ENCODE data around the gene RNF141. TPM values are rescaled to one million over a fixed set of nuclear protein-coding genes. Genes with fewer than 3 reads are reported as not detected.

The RNF141 gene
- polyA plus RNA-seq, 1 donor from 2014 or later: 79.2 TPM

DNA sequence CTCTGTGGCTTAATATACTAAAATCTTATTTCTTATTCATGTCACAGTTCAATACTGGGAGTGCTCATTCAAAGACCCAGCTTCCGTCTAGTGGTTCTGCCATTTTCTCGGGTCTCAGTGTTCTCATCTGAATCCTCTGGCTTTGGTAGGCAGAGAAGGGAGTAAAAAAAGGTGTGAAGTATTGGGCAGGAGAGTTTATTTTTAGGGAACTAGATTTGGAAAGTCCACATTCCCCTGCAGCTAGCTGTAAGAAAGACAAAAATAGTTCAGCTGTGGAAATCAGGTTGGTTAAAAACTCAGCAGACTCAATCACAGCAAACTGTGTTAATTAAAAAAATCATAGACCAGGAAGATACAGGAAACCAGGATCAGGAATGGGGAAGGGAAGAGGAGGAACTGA is 31.5 kb upstream of the RNF141 start:
- Histone ChIP-seq H3K79me2 (replicated peaks; ENCODE audit: insufficient read depth, low read length) (no peaks in the 10 kb centered on the region), H2AFZ (ENCODE audit: low read depth, low read length) (no peak overlapping the region), H3K9me3 (ENCODE audit: low read length) (no peaks in the 10 kb centered on the region), H3K27me3 (ENCODE audit: insufficient read depth, low read depth, low read length) (no peaks in the 10 kb centered on the region), H3K4me3 (ENCODE audit: low read length) (no peak overlapping the region), H3F3A (ENCODE audit: insufficient read depth, low read length, poor library complexity, severe bottlenecking) (no peaks in the 10 kb centered on the region), H3K27ac (ENCODE audit: low read length) (no peak overlapping the region), H3K9ac (ENCODE audit: low read length) (no peak overlapping the region), H3K4me2 (ENCODE audit: low read length) (no peak overlapping the region), H3K9me2 (ENCODE audit: insufficient read depth, low read length) (no peaks in the 10 kb centered on the region), H3K36me3 (ENCODE audit: insufficient read depth, low read length) (no peaks in the 10 kb centered on the region), H4K20me1 (ENCODE audit: insufficient read depth) (no peaks in the 10 kb centered on the region)
- TF ChIP-seq RAD21 (conservative IDR thresholded peaks at IDR 0.05) (no peak), MXI1 (conservative IDR thresholded peaks at IDR 0.05; ENCODE audit: poor library complexity, severe bottlenecking) (no peak), SMC3 (conservative IDR thresholded peaks at IDR 0.05; ENCODE audit: poor library complexity) (no peak), TAF1 (IDR thresholded peaks at IDR 0.05; ENCODE audit: low read depth) (no peak), EZH2 (IDR thresholded peaks at IDR 0.05; ENCODE audit: borderline replicate concordance, insufficient read depth, low read length, poor library complexity, severe bottlenecking) (no peak), EP300 (conservative IDR thresholded peaks at IDR 0.05; ENCODE audit: poor library complexity, severe bottlenecking) (no peak), POLR2AphosphoS5 (IDR thresholded peaks at IDR 0.05) (no peak), REST (IDR thresholded peaks at IDR 0.05; ENCODE audit: borderline replicate concordance) (no peak)
- TF ChIP-seq, protein P1, sequence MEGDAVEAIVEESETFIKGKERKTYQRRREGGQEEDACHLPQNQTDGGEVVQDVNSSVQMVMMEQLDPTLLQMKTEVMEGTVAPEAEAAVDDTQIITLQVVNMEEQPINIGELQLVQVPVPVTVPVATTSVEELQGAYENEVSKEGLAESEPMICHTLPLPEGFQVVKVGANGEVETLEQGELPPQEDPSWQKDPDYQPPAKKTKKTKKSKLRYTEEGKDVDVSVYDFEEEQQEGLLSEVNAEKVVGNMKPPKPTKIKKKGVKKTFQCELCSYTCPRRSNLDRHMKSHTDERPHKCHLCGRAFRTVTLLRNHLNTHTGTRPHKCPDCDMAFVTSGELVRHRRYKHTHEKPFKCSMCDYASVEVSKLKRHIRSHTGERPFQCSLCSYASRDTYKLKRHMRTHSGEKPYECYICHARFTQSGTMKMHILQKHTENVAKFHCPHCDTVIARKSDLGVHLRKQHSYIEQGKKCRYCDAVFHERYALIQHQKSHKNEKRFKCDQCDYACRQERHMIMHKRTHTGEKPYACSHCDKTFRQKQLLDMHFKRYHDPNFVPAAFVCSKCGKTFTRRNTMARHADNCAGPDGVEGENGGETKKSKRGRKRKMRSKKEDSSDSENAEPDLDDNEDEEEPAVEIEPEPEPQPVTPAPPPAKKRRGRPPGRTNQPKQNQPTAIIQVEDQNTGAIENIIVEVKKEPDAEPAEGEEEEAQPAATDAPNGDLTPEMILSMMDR (IDR thresholded peaks at IDR 0.05; ENCODE audit: poor library complexity, severe bottlenecking): no peak

GRCh38 chr11:10568486-10568941 is 27.5 kb upstream of the RNF141 start, which contains the start of gene LYVE1:
Gene LYVE1 (minus strand): TSS chr11:10568665. CDS start chr11:10568532, 133 bp downstream.
- H3K9ac ChIP-seq (ENCODE audit: low read length): no peak within 1 kb of the TSS
- H3F3A ChIP-seq (ENCODE audit: insufficient read depth, low read length, poor library complexity, severe bottlenecking): no peaks in the 10 kb centered on the region
- H3K79me2 ChIP-seq (replicated peaks; ENCODE audit: insufficient read depth, low read length): no peaks in the 10 kb centered on the region
- no peak for TF ChIP-seq EZH2 (IDR thresholded peaks at IDR 0.05; ENCODE audit: borderline replicate concordance, insufficient read depth, low read length, poor library complexity, severe bottlenecking)
- no peak for TF ChIP-seq TAF1 (IDR thresholded peaks at IDR 0.05; ENCODE audit: low read depth)
- TF ChIP-seq REST (IDR thresholded peaks at IDR 0.05; ENCODE audit: borderline replicate concordance): no peak
- no peak for TF ChIP-seq RAD21 (conservative IDR thresholded peaks at IDR 0.05)
- no peak for TF ChIP-seq SMC3 (conservative IDR thresholded peaks at IDR 0.05; ENCODE audit: poor library complexity)
- TF ChIP-seq POLR2AphosphoS5 (IDR thresholded peaks at IDR 0.05): no peak
- no peak within 1 kb of the TSS for H3K4me2 ChIP-seq (ENCODE audit: low read length)
- H3K4me3 ChIP-seq (ENCODE audit: low read length): no peak within 1 kb of the TSS
- no peak within 1 kb of the TSS for H3K27ac ChIP-seq (ENCODE audit: low read length)
- H3K9me2 ChIP-seq (ENCODE audit: insufficient read depth, low read length): no peaks in the 10 kb centered on the region
- no peaks in the 10 kb centered on the region for H4K20me1 ChIP-seq (ENCODE audit: insufficient read depth)
- no peaks in the 10 kb centered on the region for H3K36me3 ChIP-seq (ENCODE audit: insufficient read depth, low read length)
- no peaks in the 10 kb centered on the region for H3K9me3 ChIP-seq (ENCODE audit: low read length)
- H2AFZ ChIP-seq (ENCODE audit: low read depth, low read length): no peak within 1 kb of the TSS
- no peaks in the 10 kb centered on the region for H3K27me3 ChIP-seq (ENCODE audit: insufficient read depth, low read depth, low read length)

All from neural cell (in vitro differentiated cells).